Caco-2 (cell line): Measurements from ENCODE around the gene TNS3. TPM values are rescaled to one million over a fixed set of nuclear protein-coding genes. Genes with fewer than 3 reads are reported as not detected.

Source experiments
- BruUV-seq: library from RNA; stranded (reverse); fragments of 400-500 nt; replicated peaks from 2 replicates; lab custom pipeline; 2021; lab: Mats Ljungman, UMichigan
- CTCF ChIA-PET: fragments of 300-600 bp; sonication (Branson Sonifier 250); formaldehyde crosslinking; loops from one replicate; lab custom pipeline; 2022; ENCODE audit warnings: antibody characterized with exemption; lab: Charles Lee
- POLR2A ChIA-PET: fragments of 300-600 bp; sonication (Branson Sonifier 250); formaldehyde crosslinking; loops from one replicate; lab custom pipeline; 2022; ENCODE audit warnings: antibody characterized with exemption; lab: Charles Lee
- DNase-seq, 2 experiments: peaks; one replicate each; pipeline versions ENCODE4 v3.0.0 to v3.0.0-alpha.2; 2020 to 2022
- H3K27me3 ChIP-seq: replicated peaks from 2 replicates; pipeline ENCODE4 v1.6.0; 2011; ENCODE audit warnings: low read length; ENCODE audit not compliant: control insufficient read depth, insufficient read depth
- H3K36me3 ChIP-seq: 2 replicates; pipeline ENCODE4 v1.5.1; 2011; ENCODE audit warnings: low read length; ENCODE audit not compliant: control insufficient read depth, insufficient read depth
- H3K4me1 ChIP-seq: fragments of 250-450 bp; sonication (Bioruptor Pico); 2 replicates; pipeline ENCODE4 v1.5.1; 2020; ENCODE audit warnings: mild to moderate bottlenecking
- H3K4me3 ChIP-seq: 2 replicates; pipeline ENCODE4 v1.5.1; 2011; ENCODE audit warnings: low read depth, mild to moderate bottlenecking, control low read depth, low read length
- H3K9me3 ChIP-seq: fragments of 250-450 bp; sonication (Bioruptor Pico); 2 replicates; pipeline ENCODE4 v1.5.1; 2020; ENCODE audit warnings: mild to moderate bottlenecking, moderate library complexity
- H3K27ac Mint-ChIP-seq: one replicate; pipeline ENCODE4 v1.8.0; 2022; ENCODE audit warnings: mixed read lengths; ENCODE audit not compliant: unreplicated experiment
- H3K27me3 Mint-ChIP-seq: one replicate; pipeline ENCODE4 v1.8.0; 2022; ENCODE audit warnings: mixed read lengths; ENCODE audit not compliant: insufficient read depth, unreplicated experiment
- H3K36me3 Mint-ChIP-seq: one replicate; pipeline ENCODE4 v1.8.0; 2022; ENCODE audit warnings: mild to moderate bottlenecking, mixed read lengths; ENCODE audit not compliant: insufficient read depth, unreplicated experiment
- H3K4me1 Mint-ChIP-seq: one replicate; pipeline ENCODE4 v1.8.0; 2022; ENCODE audit warnings: low read depth, mixed read lengths; ENCODE audit not compliant: unreplicated experiment
- H3K4me3 Mint-ChIP-seq: one replicate; pipeline ENCODE4 v1.8.0; 2022; ENCODE audit warnings: mild to moderate bottlenecking, moderate library complexity, mixed read lengths; ENCODE audit not compliant: unreplicated experiment
- H3K9me3 Mint-ChIP-seq: one replicate; pipeline ENCODE4 v1.8.0; 2022; ENCODE audit warnings: mixed read lengths; ENCODE audit not compliant: unreplicated experiment
- CTCF ChIP-seq, 2 experiments: fragments of 200-600 bp in 1 of 2; IDR thresholded peaks; 1 replicate in 1 of 2; 2 replicates in 1 of 2; pipeline versions ENCODE4 v1.5.1 to v1.8.0; 2011 to 2022; ENCODE audit warnings: antibody characterized with exemption in 1 of 2, control low read depth in 1 of 2, inconsistent platforms in 1 of 2, low read depth in 1 of 2, low read length in 1 of 2, mild to moderate bottlenecking in 1 of 2, moderate library complexity in 1 of 2; ENCODE audit not compliant: insufficient read depth in 1 of 2, severe bottlenecking in 1 of 2, unreplicated experiment in 1 of 2
- intact Hi-C: fragments of 100-400 bp; cut with micrococcal nuclease; formaldehyde crosslinking; loops from one replicate; pipeline ENCODE4 v1.10.0; 2022; ENCODE audit not compliant: unreplicated experiment
- total RNA-seq: library from RNA; stranded (reverse); gene quantifications from 2 replicates; pipeline ENCODE4 v1.2.3, GENCODE V29; 2022

Gene TNS3
- total RNA-seq, 1 experiment from 2014 or later = 263 TPM

GRCh38 chr7:47581438-47581803 lies 490 bp downstream of the TNS3 start:
- peak overlapping the region; percentile 88 for H3K4me3 ChIP-seq
- Mint-ChIP-seq H3K9me3 (no peaks in the 10 kb centered on the region), H3K27me3 (no peaks in the 10 kb centered on the region), H3K27ac (peak overlapping the region; percentile 92), H3K4me3 (peak overlapping the region; percentile 98), H3K4me1 (peaks cover 53% of the 10 kb centered on the region), H3K36me3 (peaks cover 68% of the 10 kb centered on the region)
- peaks cover 59% of the 10 kb centered on the region for H3K4me1 ChIP-seq
- ChIA-PET POLR2A (interaction anchor here (0.5 to 2.4 kb wide), 10 partner anchors 10 to 507 kb away, joined by 3 to 33 read pairs (median 5); no protein-coding TSS in a partner anchor), CTCF (interaction anchor here (0.6 to 0.8 kb wide), 4 partner anchors 11 to 111 kb away, joined by 3 to 4 read pairs (median 4); no protein-coding TSS in a partner anchor)
- no TSS peak for BruUV-seq
- intact Hi-C loops = no loop called here
- H3K36me3 ChIP-seq = peaks cover 2% of the 10 kb centered on the region; the same call in 1 of the 2 replicates
- H3K9me3 ChIP-seq = peaks cover 3% of the 10 kb centered on the region; the same call in 1 of the 2 replicates
- peak; percentile 59 to 60 for DNase-seq
- no peaks in the 10 kb centered on the region for H3K27me3 ChIP-seq
- TF ChIP-seq CTCF (IDR thresholded peaks at IDR 0.05; ENCODE audit: insufficient read depth in 1 of 2, low read depth in 1 of 2, low read length in 1 of 2, severe bottlenecking in 1 of 2, unreplicated experiment in 1 of 2) = no peak

- peak in 1 of 2 experiments; percentile 16 for TF ChIP-seq CTCF (IDR thresholded peaks at IDR 0.05; ENCODE audit: insufficient read depth in 1 of 2, low read depth in 1 of 2, low read length in 1 of 2, severe bottlenecking in 1 of 2, unreplicated experiment in 1 of 2)
- Mint-ChIP-seq H3K9me3 (no peaks in the 10 kb centered on the region), H3K36me3 (peaks cover 73% of the 10 kb centered on the region), H3K4me3 (peak overlapping the region; percentile 98), H3K4me1 (peaks cover 56% of the 10 kb centered on the region), H3K27ac (peak overlapping the region; percentile 92), H3K27me3 (no peaks in the 10 kb centered on the region)
- Histone ChIP-seq H3K36me3 (peaks cover 2% of the 10 kb centered on the region; the same call in 1 of the 2 replicates), H3K27me3 (no peaks in the 10 kb centered on the region), H3K4me1 (peaks cover 60% of the 10 kb centered on the region), H3K4me3 (peak overlapping the region; percentile 88), H3K9me3 (peaks cover 3% of the 10 kb centered on the region; the same call in 1 of the 2 replicates)
- CTCF ChIA-PET = interaction anchor here (0.6 to 0.8 kb wide), 4 partner anchors 11 to 139 kb away, joined by 3 to 4 read pairs (median 4); no protein-coding TSS in a partner anchor
- POLR2A ChIA-PET = interaction anchor here (0.6 to 2.4 kb wide), 10 partner anchors 11 to 508 kb away, joined by 3 to 33 read pairs (median 4); no protein-coding TSS in a partner anchor
- BruUV-seq = TSS peak; percentile 23
- intact Hi-C loops = no loop called here
- peak; percentile 52 to 68 for DNase-seq
Measured at GRCh38 chr7:47580811-47581331, 1.0 kb downstream of the TNS3 start.

GRCh38 chr7:47580175-47580706 lies 1.7 kb downstream of the TNS3 start:
- Histone ChIP-seq H3K4me1 (peaks cover 66% of the 10 kb centered on the region), H3K4me3 (peak overlapping the region; percentile 88), H3K9me3 (peaks cover under 1% of the 10 kb centered on the region; the same call in 1 of the 2 replicates), H3K36me3 (peaks cover 2% of the 10 kb centered on the region; the same call in 1 of the 2 replicates), H3K27me3 (no peaks in the 10 kb centered on the region)
- H3K36me3 Mint-ChIP-seq = peaks cover 79% of the 10 kb centered on the region
- DNase-seq = peak; percentile 65 to 83
- peak overlapping the region; percentile 98 for H3K4me3 Mint-ChIP-seq
- TF ChIP-seq CTCF (IDR thresholded peaks at IDR 0.05; ENCODE audit: insufficient read depth in 1 of 2, low read depth in 1 of 2, low read length in 1 of 2, severe bottlenecking in 1 of 2, unreplicated experiment in 1 of 2) = no peak
- H3K4me1 Mint-ChIP-seq = peaks cover 62% of the 10 kb centered on the region
- CTCF ChIA-PET = interaction anchor here (0.6 kb wide), 1 partner anchor 140 kb away, joined by 3 read pairs; no protein-coding TSS in a partner anchor
- intact Hi-C loops = no loop called here
- POLR2A ChIA-PET = interaction anchor here (0.6 kb wide), 1 partner anchor 90 kb away, joined by 4 read pairs; no protein-coding TSS in a partner anchor
- peak overlapping the region; percentile 92 for H3K27ac Mint-ChIP-seq
- H3K27me3 Mint-ChIP-seq = no peaks in the 10 kb centered on the region
- BruUV-seq = no TSS peak
- no peaks in the 10 kb centered on the region for H3K9me3 Mint-ChIP-seq
